Lower lobe of right lung (tissue), 2 donors: ENCODE measurements around the gene KANK3. TPM values are rescaled to one million over a fixed set of nuclear protein-coding genes. Genes with fewer than 3 reads are reported as not detected.

Experiments
- ATAC-seq, 2 donors: fragments of 200-7000 bp; cut with Tn5 transposase; one replicate each; pipeline ENCODE4 v1.9.1; 2020 to 2022; ENCODE audit warnings: mild to moderate bottlenecking in 2 of 2, moderate library complexity in 2 of 2
- DNase-seq: peaks from one replicate; pipeline ENCODE4 v3.0.0-alpha.2; 2020
- H3K27ac ChIP-seq: fragments of 200-600 bp; one replicate; pipeline ENCODE4 v1.8.0; 2022
- H3K27me3 ChIP-seq: fragments of 200-600 bp; one replicate; pipeline ENCODE4 v1.8.0; 2022; ENCODE audit warnings: low read depth
- H3K36me3 ChIP-seq: fragments of 200-600 bp; one replicate; pipeline ENCODE4 v1.8.0; 2022; ENCODE audit warnings: mild to moderate bottlenecking
- H3K4me1 ChIP-seq: fragments of 200-600 bp; one replicate; pipeline ENCODE4 v1.8.0; 2022
- H3K4me3 ChIP-seq: fragments of 200-600 bp; one replicate; pipeline ENCODE4 v1.8.0; 2022; ENCODE audit warnings: mild to moderate bottlenecking
- H3K9me3 ChIP-seq: fragments of 200-600 bp; one replicate; pipeline ENCODE4 v1.8.0; 2022
- CTCF ChIP-seq: fragments of 200-600 bp; IDR thresholded peaks from one replicate; pipeline ENCODE4 v1.8.0; 2022; ENCODE audit warnings: antibody characterized with exemption, mild to moderate bottlenecking
- intact Hi-C: fragments of 100-400 bp; cut with DNase I; formaldehyde crosslinking; loops from one replicate; pipeline ENCODE4 v1.11.0; 2022
- total RNA-seq: library from RNA; stranded (reverse); fragmentation: NEBNext Ultra II Directional; extraction: Animal tissue kit (Norgen Biotek cat#: 25700); gene quantifications from one replicate; pipeline ENCODE4 v1.2.1, GENCODE V29; 2021
- donor health status: DM: no; HTN: yes; CAD: no; lungs with severe emphysema.

The KANK3 gene
- total RNA-seq, 1 donor from 2014 or later: 49.0 TPM

DNA sequence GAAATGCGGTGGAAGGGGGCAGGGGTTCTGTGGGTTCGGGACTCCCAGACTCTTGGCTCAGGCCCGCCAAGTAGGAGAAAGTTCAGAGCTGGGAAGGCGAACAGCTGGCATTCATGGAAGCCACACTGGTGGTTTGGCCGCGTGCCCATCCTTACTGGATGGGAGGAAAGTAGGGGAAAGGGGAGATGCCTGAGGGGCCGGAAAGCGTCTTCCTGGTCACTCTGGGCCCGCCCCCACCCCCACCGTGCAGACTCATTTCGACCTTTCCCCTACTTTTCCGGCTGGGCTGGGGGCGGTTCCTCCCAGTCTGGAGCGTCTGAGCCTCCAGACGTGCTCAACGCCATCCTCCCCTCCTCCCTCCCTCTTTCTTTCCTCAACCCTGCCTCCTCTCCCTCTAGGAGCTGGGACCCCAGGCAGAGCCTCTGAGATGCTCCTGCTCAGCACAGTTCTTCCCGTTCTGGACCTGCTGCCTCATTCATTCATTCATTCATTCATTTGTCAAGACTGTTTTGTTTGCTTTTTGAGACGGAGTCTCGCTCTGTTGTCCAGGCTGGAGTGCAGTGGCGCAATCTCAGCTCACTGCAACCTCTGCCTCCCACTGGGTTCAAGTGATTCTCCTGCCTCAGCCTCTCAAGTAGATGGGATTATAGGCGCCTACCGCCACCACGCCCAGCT is 24.4 kb upstream of the KANK3 start:
- H3K27ac ChIP-seq: peak overlapping the region; percentile 18
- peak overlapping the region; percentile 33 for H3K4me3 ChIP-seq
- DNase-seq (peak; percentile 81), ATAC-seq (peak; percentile 18 to 68)
- peaks cover 6% of the 10 kb centered on the region for H3K27me3 ChIP-seq
- peaks cover 59% of the 10 kb centered on the region for H3K4me1 ChIP-seq
- no peaks in the 10 kb centered on the region for H3K9me3 ChIP-seq
- intact Hi-C loops: no loop called here
- H3K36me3 ChIP-seq: peaks cover 15% of the 10 kb centered on the region
- no peak for TF ChIP-seq CTCF

- DNase-seq: no peak
- no peak for TF ChIP-seq CTCF
Observed at GRCh38 chr19:8366961-8367326, 23.9 kb upstream of the KANK3 start.

GRCh38 chr19:8366121-8366581 is 23.1 kb upstream of the KANK3 start:
- H3K4me1 ChIP-seq: peaks cover 72% of the 10 kb centered on the region
- ATAC-seq: no peak
- H3K36me3 ChIP-seq: peaks cover 10% of the 10 kb centered on the region
- H3K27ac ChIP-seq: peak overlapping the region; percentile 18
- intact Hi-C loops: no loop called here
- no peaks in the 10 kb centered on the region for H3K9me3 ChIP-seq
- TF ChIP-seq CTCF: no peak
- peak; percentile 36 for DNase-seq
- H3K27me3 ChIP-seq: peaks cover 6% of the 10 kb centered on the region
- H3K4me3 ChIP-seq: no peak overlapping the region

More at GRCh38 chr19:8366961-8367326, 23.9 kb upstream of the KANK3 start:
- peak overlapping the region; percentile 33 for H3K4me3 ChIP-seq
- H3K4me1 ChIP-seq: peaks cover 65% of the 10 kb centered on the region
- H3K36me3 ChIP-seq: peaks cover 14% of the 10 kb centered on the region
- intact Hi-C loops: no loop called here
- peaks cover 6% of the 10 kb centered on the region for H3K27me3 ChIP-seq
- peak overlapping the region; percentile 18 for H3K27ac ChIP-seq
- no peaks in the 10 kb centered on the region for H3K9me3 ChIP-seq
- no peak for ATAC-seq

DNA sequence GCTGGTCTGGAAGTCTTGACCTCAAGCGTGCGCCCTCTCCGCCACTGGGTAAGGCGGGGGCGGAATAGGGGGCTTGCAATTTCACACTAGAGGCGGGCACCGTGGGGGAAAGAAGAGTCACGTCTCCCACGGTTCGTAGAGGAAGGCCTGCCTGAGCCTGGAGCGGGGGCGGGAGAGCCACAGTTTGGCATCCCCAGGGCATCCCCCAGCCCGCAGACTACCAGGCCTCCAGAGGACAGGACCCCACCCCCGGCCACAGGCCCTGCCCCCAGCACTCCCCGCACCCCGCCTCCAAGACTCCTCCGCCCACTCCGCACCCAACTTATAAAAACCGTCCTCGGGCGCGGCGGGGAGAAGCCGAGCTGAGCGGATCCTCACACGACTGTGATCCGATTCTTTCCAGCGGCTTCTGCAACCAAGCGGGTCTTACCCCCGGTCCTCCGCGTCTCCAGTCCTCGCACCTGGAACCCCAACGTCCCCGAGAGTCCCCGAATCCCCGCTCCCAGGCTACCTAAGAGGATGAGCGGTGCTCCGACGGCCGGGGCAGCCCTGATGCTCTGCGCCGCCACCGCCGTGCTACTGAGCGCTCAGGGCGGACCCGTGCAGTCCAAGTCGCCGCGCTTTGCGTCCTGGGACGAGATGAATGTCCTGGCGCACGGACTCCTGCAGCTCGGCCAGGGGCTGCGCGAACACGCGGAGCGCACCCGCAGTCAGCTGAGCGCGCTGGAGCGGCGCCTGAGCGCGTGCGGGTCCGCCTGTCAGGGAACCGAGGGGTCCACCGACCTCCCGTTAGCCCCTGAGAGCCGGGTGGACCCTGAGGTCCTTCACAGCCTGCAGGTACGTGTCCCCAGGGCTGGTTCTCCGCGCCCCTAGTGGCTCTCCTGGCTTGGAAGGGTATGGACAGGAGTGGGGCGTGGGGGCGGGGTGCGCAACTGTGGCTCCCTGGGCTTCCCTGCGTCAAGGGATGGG is 21.0 kb upstream of the KANK3 start, which contains the start of gene ANGPTL4:
ANGPTL4 (plus strand) TSS at position 353 of the 969 bp plus-strand sequence; CDS start at position 520, 167 bp downstream.
- Histone ChIP-seq H3K4me1 (peaks cover 74% of the 10 kb centered on the region), H3K9me3 (no peaks in the 10 kb centered on the region), H3K4me3 (peak within 1 kb of the TSS; percentile 64), H3K36me3 (peaks cover 2% of the 10 kb centered on the region), H3K27ac (peak within 1 kb of the TSS; percentile 77), H3K27me3 (peaks cover 6% of the 10 kb centered on the region)
- TF ChIP-seq CTCF: no peak
- ATAC-seq (peak; percentile 50 to 53), DNase-seq (peak; percentile 60)
- intact Hi-C loops: no loop called here

DNA sequence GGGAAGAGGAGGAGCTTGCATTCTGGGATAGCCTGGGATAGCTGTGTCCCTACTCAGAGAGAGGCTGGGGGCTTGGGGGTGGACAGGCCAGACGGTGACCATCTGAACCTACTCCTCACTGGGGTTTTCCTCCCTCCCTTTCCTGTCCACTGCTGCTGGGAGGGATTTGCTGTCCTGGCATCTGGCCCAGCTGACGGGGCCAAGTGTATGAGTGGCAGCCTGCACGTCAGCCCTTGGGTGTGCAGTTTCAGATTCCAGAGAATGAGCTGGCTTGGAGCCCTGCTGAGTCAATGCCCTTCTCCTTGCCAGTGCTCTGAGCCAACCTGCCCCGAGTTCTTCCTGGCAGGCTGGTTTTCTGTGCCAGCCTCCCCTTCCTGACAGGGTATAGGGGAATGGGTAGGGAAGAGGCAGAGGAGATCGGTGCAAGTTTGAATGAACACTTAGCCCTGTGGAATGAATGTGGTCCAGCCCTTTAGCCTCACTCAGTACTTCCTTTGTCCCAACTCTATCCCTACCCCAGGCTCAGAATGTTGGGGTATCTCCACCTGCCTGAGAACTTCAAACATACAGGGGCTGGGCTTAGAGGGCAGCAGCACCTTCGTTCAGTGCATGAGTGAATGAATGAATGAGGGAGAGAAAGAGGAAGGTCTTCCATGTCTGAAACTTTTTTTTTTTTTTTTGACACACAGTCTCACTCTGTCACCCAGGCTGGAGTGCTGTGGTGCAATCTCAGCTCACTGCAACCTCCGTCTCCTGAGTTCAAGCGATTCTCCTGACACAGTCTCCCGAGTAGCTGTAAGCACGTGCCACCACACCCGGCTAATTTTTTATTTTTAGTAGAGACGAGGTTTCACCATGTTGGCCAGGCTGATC is 19.1 kb upstream of the KANK3 start:
- TF ChIP-seq CTCF: no peak
- intact Hi-C loops: no loop called here
- Histone ChIP-seq H3K27me3 (peaks cover 6% of the 10 kb centered on the region), H3K4me1 (peaks cover 57% of the 10 kb centered on the region), H3K4me3 (no peak overlapping the region), H3K36me3 (no peaks in the 10 kb centered on the region), H3K27ac (peak overlapping the region; percentile 77), H3K9me3 (no peaks in the 10 kb centered on the region)
- ATAC-seq: peak; percentile 90 to 91
- DNase-seq: peak; percentile 93
